HL-60/S4 (cell line): ENCODE measurements around the gene ARHGAP27.

Experiments
- in situ Hi-C: fragments of 300-500 bp; cut with MboI; formaldehyde crosslinking; loops from 2 replicates; pipeline ENCODE4 v1.14.3; 2022; ENCODE audit warnings: low sequenced_read_pairs

The ARHGAP27 gene

GRCh38 chr17:45410144-45411091 lies 22.3 kb downstream of the ARHGAP27 start:
- in situ Hi-C loops, result no loop called here

DNA sequence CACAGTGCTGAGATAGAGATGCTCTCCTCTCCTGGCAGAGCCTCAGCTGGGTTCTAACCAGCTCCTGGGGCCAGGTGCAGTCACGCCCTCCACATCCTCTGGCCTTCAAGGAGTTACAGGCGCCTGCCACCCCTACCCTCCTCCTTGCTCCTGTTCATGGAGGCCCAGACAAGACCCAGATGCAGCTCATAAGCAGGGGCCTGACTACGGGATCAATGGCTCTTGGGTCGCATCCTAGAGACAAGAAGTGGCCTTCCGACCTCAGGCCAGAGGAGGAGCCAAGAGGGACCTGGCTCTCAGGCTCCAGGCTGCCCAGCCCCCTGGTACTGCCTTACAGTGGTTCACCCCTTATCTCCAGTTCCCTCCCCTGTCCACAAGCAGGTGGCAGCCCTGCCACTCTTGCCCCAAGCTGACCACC lies 23.0 kb downstream of the ARHGAP27 start:
- in situ Hi-C loops, result no loop called here

- in situ Hi-C loops, result no loop called here
Observed at GRCh38 chr17:45408611-45409421, 23.9 kb downstream of the ARHGAP27 start.

- in situ Hi-C loops, result no loop called here
Observed at GRCh38 chr17:45406107-45406506, 26.6 kb downstream of the ARHGAP27 start.

GRCh38 chr17:45405250-45406086 lies 27.2 kb downstream of the ARHGAP27 start:
- in situ Hi-C loops, result no loop called here

DNA sequence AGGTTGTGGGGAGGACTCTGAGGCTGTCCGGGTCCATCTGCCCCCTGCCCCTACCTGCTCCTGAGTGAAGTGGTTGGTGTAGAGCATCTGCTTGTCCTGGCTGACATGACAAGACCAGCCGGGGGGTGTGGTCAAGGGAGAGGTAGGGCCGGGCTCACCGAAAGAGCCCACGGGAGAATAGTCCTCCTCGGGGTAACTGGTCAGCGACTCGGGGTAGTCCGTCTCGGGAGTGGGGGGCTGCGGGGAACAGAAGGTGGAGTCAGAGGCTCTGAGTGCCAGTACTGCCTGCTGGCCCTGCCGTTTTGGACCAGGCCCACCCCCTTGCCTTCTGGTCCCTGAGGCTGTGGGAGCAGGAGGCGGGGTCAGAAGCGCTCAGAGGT lies 27.8 kb downstream of the ARHGAP27 start:
- in situ Hi-C loops, result no loop called here

DNA sequence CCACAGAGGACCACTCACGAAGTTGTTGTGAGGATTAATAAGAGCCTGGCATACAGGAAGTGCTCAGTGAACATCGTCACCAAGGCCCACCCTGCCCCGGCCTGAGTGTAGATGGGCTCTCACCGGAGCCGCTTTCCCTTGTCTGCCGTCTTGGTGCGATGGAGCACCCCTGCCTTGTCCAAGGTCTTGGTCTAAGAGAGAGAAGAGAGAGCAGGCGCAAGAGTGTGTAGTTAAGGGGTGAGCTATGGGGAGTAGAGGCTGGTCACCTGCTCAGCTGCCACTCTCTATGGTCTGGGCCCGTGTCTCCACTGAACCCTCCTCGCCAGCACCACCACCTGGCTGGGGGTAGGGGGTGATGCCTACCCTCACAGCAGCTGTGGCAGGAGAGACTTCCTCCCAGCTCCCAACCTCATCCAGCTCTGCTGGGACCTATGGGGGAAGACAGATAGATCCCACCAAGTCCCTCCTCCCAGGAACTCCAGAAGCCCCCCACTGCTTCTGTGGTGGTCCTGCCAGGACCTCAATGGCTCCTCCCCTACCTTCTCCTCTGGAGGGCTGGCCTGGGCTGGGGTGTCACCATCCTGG lies 28.7 kb downstream of the ARHGAP27 start:
- in situ Hi-C loops, result no loop called here

GRCh38 chr17:45402916-45403315 lies 29.8 kb downstream of the ARHGAP27 start:
- in situ Hi-C loops, result no loop called here

DNA sequence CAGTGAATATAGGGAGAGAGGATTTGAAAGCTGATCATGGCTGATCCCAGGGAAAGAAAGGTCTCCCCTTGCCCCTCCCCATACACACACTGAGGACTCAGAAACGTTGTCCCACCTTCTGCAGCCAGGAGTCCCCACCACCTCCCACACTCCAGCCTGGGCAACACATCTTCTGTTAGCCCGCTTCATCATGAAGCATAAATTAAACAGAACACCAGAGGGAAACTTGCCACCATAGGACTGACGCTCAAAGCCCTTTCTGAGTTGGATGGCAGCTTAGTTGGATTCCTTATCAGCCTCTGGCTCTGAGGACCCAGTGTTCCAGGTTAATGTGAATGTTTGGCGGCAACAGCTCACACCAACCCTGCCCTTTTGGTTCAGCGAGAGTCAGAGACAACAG lies 33.9 kb downstream of the ARHGAP27 start:
- in situ Hi-C loops, result no loop called here

- in situ Hi-C loops, result no loop called here
Observed at GRCh38 chr17:45397796-45398195, 34.9 kb downstream of the ARHGAP27 start.

- in situ Hi-C loops, result no loop called here
Observed at GRCh38 chr17:45396496-45397205, 36.0 kb downstream of the ARHGAP27 start.

DNA sequence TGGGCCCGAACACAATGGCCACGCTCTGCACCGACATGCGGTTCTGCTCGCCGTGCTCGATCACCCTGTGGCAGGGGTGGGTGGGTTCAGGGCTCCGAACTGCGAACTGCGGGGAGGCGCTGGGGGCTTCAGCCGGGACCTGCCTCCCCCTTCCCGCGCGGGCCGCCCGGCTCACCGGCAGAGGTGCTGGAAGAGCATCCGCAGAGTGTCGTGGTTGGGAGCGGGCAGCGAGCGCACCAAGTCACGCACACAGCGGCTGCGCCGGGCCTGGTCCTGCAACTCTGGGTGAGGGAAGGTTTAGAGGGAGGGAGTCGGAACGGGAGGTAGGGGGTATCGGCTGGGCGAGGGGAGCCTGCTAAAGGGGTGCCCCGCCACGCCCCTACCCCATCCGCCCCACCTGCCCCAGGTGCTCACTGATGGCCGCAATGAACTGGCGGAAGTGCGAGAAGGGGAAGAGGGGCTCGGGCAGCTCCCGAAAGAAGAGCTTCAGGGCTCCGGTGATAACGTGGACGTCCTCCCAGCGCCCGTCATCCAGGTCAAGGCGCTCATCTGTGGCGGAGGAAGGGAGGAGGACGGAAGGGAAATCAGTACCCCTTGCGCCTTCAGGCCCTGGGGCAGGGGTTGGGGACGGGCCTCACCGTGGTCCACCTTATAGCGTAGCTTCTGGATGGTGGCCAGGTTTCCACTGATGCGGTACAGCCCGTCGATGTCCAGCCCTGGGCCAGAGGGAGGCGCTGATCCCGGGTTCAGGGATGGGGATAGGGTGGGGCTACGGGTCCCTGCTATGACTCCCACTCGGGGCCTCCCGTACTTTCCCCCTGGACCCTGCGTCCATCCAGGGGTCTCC lies 36.9 kb downstream of the ARHGAP27 start:
- in situ Hi-C loops, result no loop called here

DNA sequence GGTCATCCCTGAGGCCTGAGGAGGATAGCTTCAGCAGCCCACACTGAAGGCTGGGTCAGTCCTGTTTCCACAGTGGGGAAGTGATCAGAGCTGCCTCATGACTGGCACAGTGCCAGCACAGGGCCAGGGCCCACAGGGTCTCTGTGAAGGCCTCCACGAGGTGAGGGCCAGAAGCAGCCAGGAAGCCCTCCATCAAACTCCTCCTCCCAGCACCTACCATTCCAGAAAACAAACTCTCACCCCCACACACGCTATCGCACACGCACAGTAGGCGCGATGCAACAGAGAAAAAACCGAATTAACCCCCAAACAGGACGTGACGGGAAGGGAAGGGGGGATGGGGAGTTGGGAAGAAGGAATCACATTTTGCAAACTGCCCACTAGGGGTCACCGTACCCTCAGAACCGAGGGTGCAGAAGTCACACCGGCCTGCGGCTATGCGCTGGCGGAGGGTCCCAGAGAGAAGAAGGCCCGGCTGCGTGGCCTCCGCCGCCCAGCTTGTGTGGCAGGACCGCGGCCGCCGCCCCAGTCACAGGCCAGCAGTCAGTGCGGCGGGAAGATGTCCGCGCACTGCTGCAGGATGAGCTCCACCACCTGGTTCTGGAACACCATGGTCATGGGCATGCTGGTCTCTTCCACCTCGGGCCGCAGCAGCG lies 37.6 kb downstream of the ARHGAP27 start:
- in situ Hi-C loops, result loop anchor here (5.0 kb wide), 1 partner anchor 178 kb away; no protein-coding TSS in a partner anchor

- in situ Hi-C loops, result loop anchor here (5.0 kb wide), 1 partner anchor 177 kb away; no protein-coding TSS in a partner anchor
Observed at GRCh38 chr17:45394564-45394912, 38.1 kb downstream of the ARHGAP27 start.

DNA sequence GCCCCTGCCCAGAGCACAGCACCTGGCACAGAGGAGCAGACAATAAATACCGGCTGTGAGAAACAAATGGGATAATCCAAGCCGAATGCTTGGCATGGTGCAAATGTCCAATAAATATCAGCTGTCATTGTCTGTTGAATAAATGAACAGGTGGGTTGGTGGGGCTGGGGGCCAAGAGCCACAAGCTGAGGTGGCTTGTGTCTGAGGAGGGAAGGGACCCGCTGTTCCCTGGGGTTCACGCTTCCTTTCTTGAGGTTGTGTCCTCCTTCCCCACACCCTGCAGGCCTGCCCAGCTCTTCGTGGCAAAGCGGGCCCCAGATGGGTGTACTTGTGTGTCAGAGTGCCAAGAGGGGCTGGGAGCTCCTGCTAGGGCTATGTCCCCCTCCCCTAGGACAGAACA lies 38.6 kb downstream of the ARHGAP27 start:
- in situ Hi-C loops, result loop anchor here (5.0 kb wide), 1 partner anchor 177 kb away; no protein-coding TSS in a partner anchor

- in situ Hi-C loops, result loop anchor here (5.0 kb wide), 1 partner anchor 176 kb away; no protein-coding TSS in a partner anchor
Observed at GRCh38 chr17:45393411-45393810, 39.3 kb downstream of the ARHGAP27 start.

DNA sequence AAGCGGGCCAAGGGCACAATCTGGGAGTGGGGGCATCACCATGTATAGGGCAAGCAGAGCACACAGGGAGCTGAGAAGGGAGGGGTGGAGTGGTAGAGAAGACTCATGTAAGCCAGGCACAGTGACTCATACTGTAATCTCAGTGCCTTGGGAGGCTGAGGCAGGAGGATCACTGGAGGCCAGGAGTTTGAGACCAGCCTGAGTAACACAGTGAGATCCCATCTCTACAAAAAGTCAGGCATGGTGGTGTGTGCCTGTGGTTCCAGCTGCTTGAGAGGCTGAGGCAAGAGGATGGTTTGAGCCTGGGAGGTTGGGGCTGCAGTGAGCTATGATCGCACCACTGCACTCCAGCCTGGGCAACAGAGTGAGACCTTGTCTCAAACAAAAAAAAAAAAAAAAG lies 40.8 kb downstream of the ARHGAP27 start:
- in situ Hi-C loops, result loop anchor here (5.0 kb wide), 1 partner anchor 175 kb away; no protein-coding TSS in a partner anchor

DNA sequence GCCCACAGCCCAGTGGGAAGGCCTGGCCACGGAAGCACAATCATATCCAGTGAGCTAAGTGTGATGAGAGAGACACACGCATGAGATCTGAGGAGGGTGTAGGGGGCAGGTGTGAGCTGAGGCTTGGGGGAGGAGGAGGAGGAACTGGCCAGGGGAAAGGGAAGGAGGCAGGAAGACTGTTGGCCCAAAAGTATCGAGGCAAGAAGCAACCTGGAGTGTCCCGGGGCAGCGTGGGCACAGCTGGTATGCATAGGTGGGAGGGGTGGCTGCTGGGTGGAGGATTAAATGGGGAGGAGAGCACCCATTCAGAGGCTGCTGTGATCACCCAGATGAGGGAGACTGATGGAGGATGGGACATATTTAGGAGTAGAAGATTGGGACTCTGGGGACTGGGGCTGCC lies 41.4 kb downstream of the ARHGAP27 start:
- in situ Hi-C loops, result loop anchor here (5.0 kb wide), 1 partner anchor 174 kb away; no protein-coding TSS in a partner anchor
